Common myeloid progenitor, CD34-positive (primary cell): ENCODE results near the gene GSTM5. TPM values are rescaled to one million over a fixed set of nuclear protein-coding genes. Genes with fewer than 3 reads are reported as not detected.
"Not testable (repeated sequence)": the region's sequence is repeated elsewhere in the genome, so short reads cannot be mapped to it uniquely, and the experiment has no call there.

Experiments used
- CTCF ChIA-PET: fragments of 350-600 bp; sonication (Branson Sonifier 250); formaldehyde crosslinking; loops from one replicate; lab custom pipeline; 2021; ENCODE audit warnings: antibody characterized with exemption; lab: Charles Lee
- POLR2A ChIA-PET: fragments of 350-600 bp; sonication (Branson Sonifier 250); formaldehyde crosslinking; loops from one replicate; lab custom pipeline; 2021; ENCODE audit warnings: antibody characterized with exemption; lab: Charles Lee
- DNase-seq, 3 donors: peaks; one replicate each; pipeline versions ENCODE4 v3.0.0 to v3.0.0-alpha.2; 2013
- H3K27ac ChIP-seq, 2 experiments: 1 replicate in 1 of 2; 2 replicates in 1 of 2; pipeline ENCODE4 v1.7.0; 2013; ENCODE audit warnings: inconsistent platforms in 2 of 2, low read length in 2 of 2, mild to moderate bottlenecking in 2 of 2, low read depth in 1 of 2, moderate library complexity in 1 of 2; ENCODE audit not compliant: severe bottlenecking in 2 of 2, insufficient read depth in 1 of 2, poor library complexity in 1 of 2
- H3K27me3 ChIP-seq, 5 experiments: replicated peaks in 2 of 5; 1 replicate in 3 of 5; 2 replicates in 2 of 5; pipeline versions ENCODE4 v1.6.1 to v1.7.0; 2013; ENCODE audit warnings: low read length in 4 of 5, mild to moderate bottlenecking in 2 of 5, moderate library complexity in 2 of 5, inconsistent platforms in 1 of 5; ENCODE audit not compliant: insufficient read depth in 5 of 5, control insufficient read depth in 4 of 5
- H3K36me3 ChIP-seq, 4 experiments: 1 replicate in 2 of 4; 2 replicates in 2 of 4; pipeline versions ENCODE4 v1.6.1 to v1.7.0; 2013; ENCODE audit warnings: low read length in 3 of 4, control low read depth in 1 of 4, mild to moderate bottlenecking in 1 of 4; ENCODE audit not compliant: control insufficient read depth in 4 of 4, insufficient read depth in 4 of 4
- H3K4me1 ChIP-seq, 4 experiments: 1 replicate in 3 of 4; 2 replicates in 1 of 4; pipeline versions ENCODE4 v1.6.1 to v1.7.1; 2013; ENCODE audit warnings: low read length in 3 of 4, mild to moderate bottlenecking in 3 of 4, control low read depth in 1 of 4, inconsistent platforms in 1 of 4, moderate library complexity in 1 of 4; ENCODE audit not compliant: control insufficient read depth in 4 of 4, insufficient read depth in 4 of 4; ENCODE audit errors: control extremely low read depth in 1 of 4
- H3K4me3 ChIP-seq, 7 experiments: 1 replicate in 4 of 7; 2 replicates in 3 of 7; pipeline versions ENCODE4 v1.5.1 to v1.7.0; 2013; ENCODE audit warnings: mild to moderate bottlenecking in 7 of 7, low read length in 6 of 7, moderate library complexity in 6 of 7, inconsistent platforms in 2 of 7, low read depth in 2 of 7, control low read depth in 1 of 7; ENCODE audit not compliant: insufficient read depth in 4 of 7, control insufficient read depth in 1 of 7; ENCODE audit errors: extremely low read depth in 1 of 7
- H3K9me3 ChIP-seq, 5 experiments: 1 replicate in 4 of 5; 2 replicates in 1 of 5; pipeline versions ENCODE4 v1.6.1 to v1.7.1; 2013; ENCODE audit warnings: low read length in 4 of 5, mild to moderate bottlenecking in 2 of 5, inconsistent platforms in 1 of 5, low read depth in 1 of 5, moderate library complexity in 1 of 5; ENCODE audit not compliant: control insufficient read depth in 4 of 5, insufficient read depth in 2 of 5; ENCODE audit errors: control extremely low read depth in 1 of 5
- WGBS: methylation state at CpG from one replicate; pipeline ENCODE4 v1.1.5; 2013; ENCODE audit not compliant: insufficient coverage; 5-methylcytosine and 5-hydroxymethylcytosine counted together
- polyA plus RNA-seq: library from polyadenylated mRNA; unstranded; fragments of 120-200 nt; gene quantifications from one replicate; pipeline ENCODE4 v1.2.1, GENCODE V29; 2013

Gene GSTM5
- polyA plus RNA-seq: 0.65 TPM

GRCh38 chr1:109711593-109712320 is at the start of gene GSTM5:
GSTM5 (plus strand) TSS chr1:109712251; CDS start chr1:109712313, 62 bp downstream.
- H3K9me3 ChIP-seq, POLR2A ChIA-PET, H3K27me3 ChIP-seq, H3K36me3 ChIP-seq, H3K4me1 ChIP-seq, H3K27ac ChIP-seq: not testable (repeated sequence)
- peak within 1 kb of the TSS in 6 of 7 experiments; percentile 27 to 78 (median 58) for H3K4me3 ChIP-seq
- CTCF ChIA-PET: interaction anchor here (1.0 kb wide), 1 partner anchor 26 kb away, joined by 3 read pairs; no protein-coding TSS in a partner anchor
- DNase-seq: peak in 2 of 3 donors; percentile 15 to 20
- 46% methylated on average over 23 of the region's 33 CpGs for WGBS

GRCh38 chr1:109664671-109665070 is 47.4 kb upstream of the GSTM5 start:
- Histone ChIP-seq H3K4me3 (no peak overlapping the region), H3K27ac (no peak overlapping the region), H3K9me3 (no peaks in the 10 kb centered on the region), H3K36me3 (peaks cover 0 to 10% (median 6%) of the 10 kb centered on the region in 4 experiments), H3K27me3 (no peaks in the 10 kb centered on the region), H3K4me1 (peaks cover 3 to 25% (median 21%) of the 10 kb centered on the region in 4 experiments)
- DNase-seq: no peak
- WGBS: no CpG with 5 or more reads among the region's 1 CpG
- ChIA-PET POLR2A (no interaction called here), CTCF (no interaction called here)

DNA sequence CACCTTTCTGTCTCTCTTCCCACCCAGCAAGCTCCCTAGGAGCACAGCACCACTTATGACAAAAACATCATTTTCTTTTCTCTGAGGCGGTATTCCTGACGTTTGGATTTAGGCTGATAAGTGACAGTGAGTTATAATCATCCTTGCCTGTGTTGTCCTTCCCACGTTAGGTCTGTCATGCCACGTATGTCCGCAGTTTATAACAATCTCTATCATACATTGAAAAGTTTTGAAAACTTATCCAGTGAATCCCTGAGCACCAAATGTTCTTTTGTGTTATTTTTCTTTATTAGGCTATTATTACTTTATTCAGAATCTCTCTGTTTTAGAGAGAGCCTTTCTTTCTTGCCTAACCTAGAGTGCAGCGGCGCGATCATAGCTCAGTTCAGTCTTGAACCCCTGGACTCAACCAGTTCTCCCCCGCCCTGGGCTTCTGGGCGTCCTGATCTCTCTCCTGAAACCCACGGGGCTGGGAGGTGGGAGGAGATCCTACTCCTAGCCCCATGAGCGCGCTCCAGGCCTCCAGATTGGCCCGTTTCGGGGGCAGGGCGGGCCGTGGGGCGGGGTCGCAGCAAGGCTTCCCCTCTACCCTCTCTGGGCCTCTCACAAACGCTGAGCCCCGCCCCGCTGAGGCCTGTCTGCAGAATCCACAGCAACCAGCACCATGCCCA is 44.5 kb upstream of the GSTM5 start, which contains the start of gene GSTM2:
GSTM2 (plus strand) TSS at position 606 of the 671 bp plus-strand sequence; CDS start at position 665, 59 bp downstream.
- Histone ChIP-seq H3K27me3 (no peaks in the 10 kb centered on the region), H3K9me3 (no peaks in the 10 kb centered on the region), H3K4me3 (peak within 1 kb of the TSS; percentile 27 to 76 (median 48)), H3K4me1 (peaks cover 0 to 25% (median 19%) of the 10 kb centered on the region in 4 experiments), H3K27ac (peak within 1 kb of the TSS in 1 of 2 experiments; percentile 29), H3K36me3 (no peaks in the 10 kb centered on the region)
- ChIA-PET CTCF (interaction anchor here (0.6 to 1.6 kb wide), 5 partner anchors 10 to 153 kb away, joined by 3 to 7 read pairs (median 4); partner anchors contain the start of gene GSTM4), POLR2A (no interaction called here)
- peak; percentile 78 to 85 (median 82) for DNase-seq
- WGBS: 15% methylated on average over 10 of the region's 22 CpGs

DNA sequence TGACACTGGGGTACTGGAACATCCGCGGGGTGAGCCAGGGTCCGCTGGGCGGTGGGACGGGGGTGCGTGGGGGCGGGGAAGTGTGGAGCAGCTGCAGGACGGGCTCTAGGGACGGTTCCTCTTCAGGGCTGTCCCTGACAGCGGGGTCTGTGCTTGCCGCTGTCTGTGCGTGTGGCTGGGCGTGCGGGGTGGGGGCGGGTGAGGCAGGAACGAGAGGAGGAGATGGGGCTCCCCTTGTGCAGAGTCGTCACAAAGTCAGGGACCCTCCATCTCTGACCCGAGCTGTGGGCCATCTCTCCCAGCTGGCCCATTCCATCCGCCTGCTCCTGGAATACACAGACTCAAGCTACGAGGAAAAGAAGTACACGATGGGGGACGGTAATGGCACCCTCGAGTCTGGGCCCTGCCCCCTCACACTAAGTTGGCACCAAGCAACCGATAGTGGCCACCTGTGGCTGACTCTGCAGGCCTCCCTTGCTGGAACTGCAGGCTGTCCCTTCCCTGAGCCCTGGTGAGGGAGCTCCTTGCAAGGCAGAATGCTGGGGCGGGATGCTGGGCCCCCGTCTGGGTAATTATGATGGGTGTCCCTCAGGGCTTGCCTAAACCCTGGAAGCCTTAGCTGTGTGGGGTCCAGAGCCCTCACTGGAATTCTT is 43.8 kb upstream of the GSTM5 start:
- WGBS: 14% methylated on average over 16 of the region's 26 CpGs
- CTCF ChIA-PET: interaction anchor here (0.7 to 1.6 kb wide), 6 partner anchors 11 to 108 kb away, joined by 3 to 7 read pairs (median 5); partner anchors contain the start of gene GSTM4
- Histone ChIP-seq H3K4me1 (peaks cover 0 to 25% (median 19%) of the 10 kb centered on the region in 4 experiments), H3K27me3 (no peaks in the 10 kb centered on the region), H3K36me3 (peaks cover 0 to 2% (median 0%) of the 10 kb centered on the region in 4 experiments), H3K9me3 (no peaks in the 10 kb centered on the region), H3K27ac (peak overlapping the region in 1 of 2 experiments; percentile 14), H3K4me3 (peak overlapping the region; percentile 27 to 76 (median 48))
- no peak for DNase-seq
- POLR2A ChIA-PET: no interaction called here

- WGBS: 70% methylated on average over 13 of the region's 22 CpGs
- Histone ChIP-seq H3K27ac (no peak overlapping the region), H3K9me3 (no peaks in the 10 kb centered on the region), H3K36me3 (peaks cover 0 to 4% (median 0%) of the 10 kb centered on the region in 4 experiments), H3K4me3 (peak overlapping the region in 2 of 7 experiments; percentile 28 to 40), H3K27me3 (no peaks in the 10 kb centered on the region), H3K4me1 (peaks cover 0 to 18% (median 16%) of the 10 kb centered on the region in 4 experiments)
- ChIA-PET POLR2A (no interaction called here), CTCF (interaction anchor here (1.3 kb wide), 1 partner anchor 107 kb away, joined by 6 read pairs; no protein-coding TSS in a partner anchor)
- DNase-seq: peak in 2 of 3 donors; percentile 57 to 77
Measured at GRCh38 chr1:109669246-109669948, 42.7 kb upstream of the GSTM5 start.

DNA sequence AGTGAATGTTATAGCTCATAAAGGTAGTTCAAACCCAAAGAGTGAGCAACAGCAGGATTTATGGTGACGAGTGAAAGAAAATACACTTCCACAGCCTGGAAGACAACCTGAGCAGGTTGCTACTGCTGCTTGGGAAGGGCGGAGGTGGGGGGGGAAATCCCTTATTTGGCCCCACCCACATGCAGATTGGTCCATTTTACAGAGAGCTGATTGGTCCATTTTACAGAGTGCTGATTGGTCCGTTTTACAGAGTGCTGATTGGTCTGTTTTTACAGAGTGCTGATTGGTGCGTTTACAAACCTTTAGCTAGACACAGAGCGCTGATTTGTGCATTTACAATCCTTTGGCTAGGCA is 42.1 kb upstream of the GSTM5 start:
- CTCF ChIA-PET, H3K36me3 ChIP-seq, H3K27me3 ChIP-seq, H3K4me3 ChIP-seq, POLR2A ChIA-PET, H3K27ac ChIP-seq, H3K9me3 ChIP-seq, DNase-seq: not testable (repeated sequence)
- H3K4me1 ChIP-seq: peaks cover 0 to 18% (median 15%) of the 10 kb centered on the region in 4 experiments
- 95% methylated on average over 3 of the region's 5 CpGs for WGBS
